Raji (cell line): ENCODE results near the gene PPAN.

Experiments
- POLR2A ChIP-seq: IDR thresholded peaks from 2 replicates; pipeline ENCODE4 v1.6.1; 2011; ENCODE audit warnings: low read depth, low read length, control low read depth; ENCODE audit not compliant: insufficient read depth

The PPAN gene

GRCh38 chr19:10158485-10158884, 52.3 kb downstream of the PPAN start:
- no peak for TF ChIP-seq POLR2A

GRCh38 chr19:10159610-10160009, 53.4 kb downstream of the PPAN start:
- TF ChIP-seq POLR2A: no peak
